T-helper 17 cell (primary cell): Measurements from ENCODE around the gene DONSON. TPM values are rescaled to one million over a fixed set of nuclear protein-coding genes. Genes with fewer than 3 reads are reported as not detected.

Experiments
- ATAC-seq: fragments of 150-1000 bp; cut with Tn5 transposase; 2 replicates; pipeline ENCODE4 v1.10.0; 2021; ENCODE audit warnings: mild to moderate bottlenecking, moderate library complexity
- DNase-seq, 3 donors: peaks; one replicate each; pipeline versions ENCODE4 v3.0.0 to v3.0.0-alpha.2; 2020 to 2021
- H3K9me3 ChIP-seq: one replicate; pipeline ENCODE4 v1.7.0; 2013; ENCODE audit warnings: low read length, mild to moderate bottlenecking; ENCODE audit not compliant: control insufficient read depth, poor library complexity, severe bottlenecking
- H3K27ac Mint-ChIP-seq: one replicate; pipeline ENCODE4 v1.8.0; 2022; ENCODE audit warnings: mild to moderate bottlenecking, moderate library complexity, mixed read lengths
- H3K27me3 Mint-ChIP-seq: one replicate; pipeline ENCODE4 v1.8.0; 2022; ENCODE audit warnings: mixed read lengths
- H3K36me3 Mint-ChIP-seq: one replicate; pipeline ENCODE4 v1.8.0; 2022; ENCODE audit warnings: low read depth, mixed read lengths
- H3K4me1 Mint-ChIP-seq: one replicate; pipeline ENCODE4 v1.8.0; 2022; ENCODE audit warnings: mild to moderate bottlenecking, mixed read lengths
- H3K4me3 Mint-ChIP-seq: one replicate; pipeline ENCODE4 v1.8.0; 2022; ENCODE audit warnings: mild to moderate bottlenecking, moderate library complexity, mixed read lengths
- total RNA-seq, 4 donors: library from RNA in 2 of 4; stranded (reverse) in 2 of 4; gene quantifications; one replicate each; pipeline ENCODE4 v1.2.3 and lab custom pipeline; 2022 to 2026

DONSON gene
- total RNA-seq, 2 donors from 2014 or later = 8.9 to 10.0 TPM

DNA sequence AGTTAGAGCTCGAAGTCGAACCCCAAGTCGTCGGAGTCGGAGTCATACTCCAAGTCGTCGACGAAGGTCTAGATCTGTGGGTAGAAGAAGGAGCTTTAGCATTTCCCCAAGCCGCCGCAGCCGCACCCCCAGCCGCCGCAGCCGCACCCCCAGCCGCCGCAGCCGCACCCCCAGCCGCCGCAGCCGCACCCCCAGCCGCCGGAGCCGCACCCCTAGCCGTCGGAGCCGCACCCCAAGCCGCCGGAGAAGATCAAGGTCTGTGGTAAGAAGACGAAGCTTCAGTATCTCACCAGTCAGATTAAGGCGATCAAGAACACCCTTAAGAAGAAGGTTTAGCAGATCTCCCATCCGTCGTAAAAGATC lies 33.5 kb downstream of the DONSON start:
- H3K4me3 Mint-ChIP-seq = no peak overlapping the region
- no peaks in the 10 kb centered on the region for H3K9me3 ChIP-seq
- H3K36me3 Mint-ChIP-seq = peaks cover 11% of the 10 kb centered on the region
- H3K27me3 Mint-ChIP-seq = no peaks in the 10 kb centered on the region
- peak overlapping the region; percentile 83 for H3K27ac Mint-ChIP-seq
- no peak for ATAC-seq
- peaks cover 25% of the 10 kb centered on the region for H3K4me1 Mint-ChIP-seq
- no peak for DNase-seq

DNA sequence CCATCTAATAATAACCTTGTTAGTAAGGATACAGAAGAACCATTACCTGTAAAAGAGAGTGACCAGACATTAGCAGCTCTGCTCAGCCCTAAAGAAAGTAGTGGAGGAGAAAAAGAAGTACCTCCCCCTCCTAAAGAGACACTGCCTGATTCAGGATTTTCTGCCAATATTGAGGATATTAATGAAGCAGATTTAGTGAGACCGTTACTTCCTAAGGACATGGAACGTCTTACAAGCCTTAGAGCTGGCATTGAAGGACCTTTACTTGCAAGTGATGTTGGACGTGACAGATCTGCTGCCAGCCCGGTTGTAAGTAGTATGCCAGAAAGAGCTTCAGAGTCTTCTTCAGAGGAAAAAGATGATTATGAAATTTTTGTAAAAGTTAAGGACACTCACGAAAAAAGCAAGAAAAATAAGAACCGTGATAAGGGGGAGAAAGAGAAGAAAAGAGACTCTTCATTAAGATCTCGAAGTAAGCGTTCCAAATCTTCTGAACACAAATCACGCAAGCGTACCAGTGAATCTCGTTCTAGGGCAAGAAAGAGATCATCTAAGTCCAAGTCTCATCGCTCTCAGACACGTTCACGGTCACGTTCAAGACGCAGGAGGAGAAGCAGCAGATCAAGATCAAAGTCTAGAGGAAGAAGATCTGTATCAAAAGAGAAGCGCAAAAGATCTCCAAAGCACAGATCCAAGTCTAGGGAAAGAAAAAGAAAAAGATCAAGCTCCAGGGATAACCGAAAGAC lies 34.1 kb downstream of the DONSON start:
- peaks cover 30% of the 10 kb centered on the region for H3K4me1 Mint-ChIP-seq
- DNase-seq (no peak), ATAC-seq (no peak)
- H3K36me3 Mint-ChIP-seq = peaks cover 11% of the 10 kb centered on the region
- H3K27ac Mint-ChIP-seq = peak overlapping the region; percentile 83
- no peaks in the 10 kb centered on the region for H3K9me3 ChIP-seq
- H3K4me3 Mint-ChIP-seq = peak overlapping the region; percentile 55
- no peaks in the 10 kb centered on the region for H3K27me3 Mint-ChIP-seq

GRCh38 chr21:33552999-33553598 lies 35.4 kb downstream of the DONSON start:
- Mint-ChIP-seq H3K36me3 (peaks cover 10% of the 10 kb centered on the region), H3K27ac (peak overlapping the region; percentile 64), H3K4me1 (peaks cover 30% of the 10 kb centered on the region), H3K27me3 (no peaks in the 10 kb centered on the region), H3K4me3 (peak overlapping the region; percentile 41)
- no peak for DNase-seq
- peak; percentile 13 for ATAC-seq
- no peaks in the 10 kb centered on the region for H3K9me3 ChIP-seq

DNA sequence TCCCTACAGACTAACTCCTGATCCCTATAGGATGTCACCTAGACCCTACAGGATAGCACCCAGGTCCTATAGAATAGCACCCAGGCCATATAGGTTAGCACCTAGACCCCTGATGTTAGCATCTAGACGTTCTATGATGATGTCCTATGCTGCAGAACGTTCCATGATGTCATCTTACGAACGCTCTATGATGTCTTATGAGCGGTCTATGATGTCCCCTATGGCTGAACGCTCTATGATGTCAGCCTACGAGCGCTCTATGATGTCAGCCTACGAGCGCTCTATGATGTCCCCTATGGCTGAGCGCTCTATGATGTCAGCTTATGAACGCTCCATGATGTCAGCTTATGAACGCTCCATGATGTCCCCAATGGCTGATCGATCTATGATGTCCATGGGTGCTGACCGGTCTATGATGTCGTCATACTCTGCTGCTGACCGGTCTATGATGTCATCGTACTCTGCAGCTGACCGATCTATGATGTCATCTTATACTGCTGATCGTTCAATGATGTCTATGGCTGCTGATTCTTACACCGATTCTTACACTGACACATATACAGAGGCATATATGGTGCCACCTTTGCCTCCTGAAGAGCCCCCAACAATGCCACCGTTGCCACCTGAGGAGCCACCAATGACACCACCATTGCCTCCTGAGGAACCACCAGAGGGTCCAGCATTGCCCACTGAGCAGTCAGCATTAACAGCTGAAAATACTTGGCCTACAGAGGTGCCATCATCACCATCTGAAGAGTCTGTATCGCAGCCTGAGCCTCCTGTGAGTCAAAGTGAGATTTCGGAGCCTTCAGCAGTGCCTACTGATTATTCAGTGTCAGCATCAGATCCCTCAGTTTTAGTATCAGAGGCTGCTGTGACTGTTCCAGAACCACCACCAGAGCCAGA lies 36.1 kb downstream of the DONSON start:
- Mint-ChIP-seq H3K36me3 (peaks cover 10% of the 10 kb centered on the region), H3K4me1 (peaks cover 30% of the 10 kb centered on the region), H3K27me3 (no peaks in the 10 kb centered on the region), H3K4me3 (peak overlapping the region; percentile 31), H3K27ac (peak overlapping the region; percentile 64)
- DNase-seq = no peak
- no peaks in the 10 kb centered on the region for H3K9me3 ChIP-seq
- ATAC-seq = peak; percentile 15

- DNase-seq (no peak), ATAC-seq (no peak)
- no peak overlapping the region for H3K4me3 Mint-ChIP-seq
- peaks cover 29% of the 10 kb centered on the region for H3K4me1 Mint-ChIP-seq
- H3K36me3 Mint-ChIP-seq = peaks cover 10% of the 10 kb centered on the region
- H3K27ac Mint-ChIP-seq = no peak overlapping the region
- no peaks in the 10 kb centered on the region for H3K9me3 ChIP-seq
- no peaks in the 10 kb centered on the region for H3K27me3 Mint-ChIP-seq
Observed at GRCh38 chr21:33551664-33552063, 36.8 kb downstream of the DONSON start.

DNA sequence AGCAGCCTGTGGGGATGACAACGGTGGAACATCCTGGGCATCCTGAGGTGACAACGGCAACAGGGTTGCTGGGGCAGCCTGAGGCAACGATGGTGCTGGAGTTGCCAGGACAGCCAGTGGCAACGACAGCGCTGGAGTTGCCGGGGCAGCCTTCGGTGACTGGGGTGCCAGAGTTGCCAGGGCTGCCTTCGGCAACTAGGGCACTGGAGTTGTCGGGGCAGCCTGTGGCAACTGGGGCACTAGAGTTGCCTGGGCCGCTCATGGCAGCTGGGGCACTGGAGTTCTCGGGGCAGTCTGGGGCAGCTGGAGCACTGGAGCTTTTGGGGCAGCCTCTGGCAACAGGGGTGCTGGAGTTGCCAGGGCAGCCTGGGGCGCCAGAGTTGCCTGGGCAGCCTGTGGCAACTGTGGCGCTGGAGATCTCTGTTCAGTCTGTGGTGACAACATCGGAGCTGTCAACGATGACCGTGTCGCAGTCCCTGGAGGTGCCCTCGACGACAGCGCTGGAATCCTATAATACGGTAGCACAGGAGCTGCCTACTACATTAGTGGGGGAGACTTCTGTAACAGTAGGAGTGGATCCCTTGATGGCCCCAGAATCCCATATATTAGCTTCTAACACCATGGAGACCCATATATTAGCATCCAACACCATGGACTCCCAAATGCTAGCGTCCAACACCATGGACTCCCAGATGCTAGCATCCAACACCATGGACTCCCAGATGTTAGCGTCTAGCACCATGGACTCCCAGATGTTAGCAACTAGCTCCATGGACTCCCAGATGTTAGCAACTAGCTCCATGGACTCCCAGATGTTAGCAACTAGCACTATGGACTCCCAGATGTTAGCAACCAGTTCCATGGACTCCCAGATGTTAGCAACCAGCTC lies 37.5 kb downstream of the DONSON start:
- Mint-ChIP-seq H3K27ac (no peak overlapping the region), H3K4me3 (no peak overlapping the region), H3K27me3 (no peaks in the 10 kb centered on the region), H3K4me1 (peaks cover 24% of the 10 kb centered on the region), H3K36me3 (peaks cover 7% of the 10 kb centered on the region)
- DNase-seq (no peak), ATAC-seq (no peak)
- no peaks in the 10 kb centered on the region for H3K9me3 ChIP-seq

DNA sequence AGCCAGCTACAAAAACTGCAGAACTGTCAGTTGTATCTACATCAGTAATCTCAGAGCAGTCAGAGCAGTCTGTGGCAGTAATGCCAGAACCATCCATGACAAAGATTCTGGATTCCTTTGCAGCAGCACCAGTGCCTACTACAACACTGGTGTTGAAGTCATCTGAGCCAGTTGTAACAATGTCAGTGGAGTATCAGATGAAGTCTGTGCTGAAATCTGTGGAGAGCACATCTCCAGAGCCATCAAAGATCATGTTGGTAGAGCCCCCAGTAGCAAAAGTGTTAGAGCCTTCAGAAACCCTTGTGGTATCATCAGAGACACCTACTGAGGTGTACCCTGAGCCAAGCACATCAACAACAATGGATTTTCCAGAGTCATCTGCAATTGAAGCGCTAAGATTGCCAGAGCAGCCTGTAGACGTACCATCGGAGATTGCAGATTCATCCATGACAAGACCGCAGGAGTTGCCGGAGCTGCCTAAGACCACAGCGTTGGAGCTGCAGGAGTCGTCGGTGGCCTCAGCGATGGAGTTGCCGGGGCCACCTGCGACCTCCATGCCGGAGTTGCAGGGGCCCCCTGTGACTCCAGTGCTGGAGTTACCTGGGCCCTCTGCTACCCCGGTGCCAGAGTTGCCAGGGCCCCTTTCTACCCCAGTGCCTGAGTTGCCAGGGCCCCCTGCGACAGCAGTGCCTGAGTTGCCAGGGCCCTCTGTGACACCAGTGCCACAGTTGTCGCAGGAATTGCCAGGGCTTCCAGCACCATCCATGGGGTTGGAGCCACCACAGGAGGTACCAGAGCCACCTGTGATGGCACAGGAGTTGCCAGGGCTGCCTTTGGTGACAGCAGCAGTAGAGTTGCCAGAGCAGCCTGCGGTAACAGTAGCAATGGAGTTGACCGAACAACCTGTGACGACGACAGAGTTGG lies 38.4 kb downstream of the DONSON start:
- no peak for ATAC-seq
- peaks cover 21% of the 10 kb centered on the region for H3K4me1 Mint-ChIP-seq

GRCh38 chr21:33546086-33546485 lies 42.4 kb downstream of the DONSON start:
- Mint-ChIP-seq H3K27me3 (no peaks in the 10 kb centered on the region), H3K4me3 (no peak overlapping the region), H3K4me1 (peaks cover 34% of the 10 kb centered on the region), H3K27ac (no peak overlapping the region), H3K36me3 (peaks cover 8% of the 10 kb centered on the region)
- H3K9me3 ChIP-seq = no peaks in the 10 kb centered on the region
- DNase-seq (no peak), ATAC-seq (no peak)

More for the DNA sequence above, 38.4 kb downstream of the DONSON start:
- Mint-ChIP-seq H3K27ac (peak overlapping the region; percentile 19), H3K36me3 (peaks cover 7% of the 10 kb centered on the region), H3K27me3 (no peaks in the 10 kb centered on the region), H3K4me3 (no peak overlapping the region)
- no peak for DNase-seq
- H3K9me3 ChIP-seq = no peaks in the 10 kb centered on the region

DNA sequence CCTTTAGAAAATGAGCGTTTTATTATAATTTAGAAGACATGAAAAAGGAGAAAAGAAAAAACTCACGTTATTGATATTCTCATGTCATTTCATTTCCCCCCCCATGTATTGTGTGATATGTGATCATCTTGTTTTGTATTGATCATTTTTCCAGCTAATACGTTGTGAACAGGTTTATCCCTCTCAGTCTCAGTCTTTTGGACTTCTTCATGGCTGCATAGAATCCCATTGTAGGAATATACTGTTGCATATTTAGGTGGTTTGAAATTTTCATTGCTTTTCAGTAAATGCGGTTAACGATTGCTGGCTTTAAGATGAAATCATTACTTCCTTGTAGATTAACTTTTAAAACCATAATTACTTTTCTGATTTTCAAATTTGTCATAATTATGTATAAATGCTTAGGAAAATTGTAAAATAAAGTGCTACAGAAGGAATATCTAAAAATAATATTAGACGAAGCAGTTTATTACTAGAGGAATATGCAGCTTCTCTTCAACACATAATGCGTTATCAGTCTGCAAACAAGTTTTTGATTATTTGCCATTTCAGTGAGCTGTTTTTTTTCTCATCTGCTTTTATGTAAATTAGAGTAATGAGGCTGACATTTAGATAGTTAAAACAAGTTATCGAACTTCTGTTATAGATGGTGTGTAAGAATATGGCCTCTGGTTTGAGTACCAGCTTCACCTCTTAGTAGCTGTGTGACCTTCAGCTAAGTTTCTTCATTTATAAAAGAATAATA lies 43.9 kb downstream of the DONSON start:
- Mint-ChIP-seq H3K4me1 (peaks cover 37% of the 10 kb centered on the region), H3K27me3 (no peaks in the 10 kb centered on the region), H3K36me3 (peaks cover 8% of the 10 kb centered on the region), H3K27ac (peak overlapping the region; percentile 100), H3K4me3 (peak overlapping the region; percentile 100)
- ATAC-seq (no peak), DNase-seq (no peak)
- H3K9me3 ChIP-seq = no peaks in the 10 kb centered on the region

DNA sequence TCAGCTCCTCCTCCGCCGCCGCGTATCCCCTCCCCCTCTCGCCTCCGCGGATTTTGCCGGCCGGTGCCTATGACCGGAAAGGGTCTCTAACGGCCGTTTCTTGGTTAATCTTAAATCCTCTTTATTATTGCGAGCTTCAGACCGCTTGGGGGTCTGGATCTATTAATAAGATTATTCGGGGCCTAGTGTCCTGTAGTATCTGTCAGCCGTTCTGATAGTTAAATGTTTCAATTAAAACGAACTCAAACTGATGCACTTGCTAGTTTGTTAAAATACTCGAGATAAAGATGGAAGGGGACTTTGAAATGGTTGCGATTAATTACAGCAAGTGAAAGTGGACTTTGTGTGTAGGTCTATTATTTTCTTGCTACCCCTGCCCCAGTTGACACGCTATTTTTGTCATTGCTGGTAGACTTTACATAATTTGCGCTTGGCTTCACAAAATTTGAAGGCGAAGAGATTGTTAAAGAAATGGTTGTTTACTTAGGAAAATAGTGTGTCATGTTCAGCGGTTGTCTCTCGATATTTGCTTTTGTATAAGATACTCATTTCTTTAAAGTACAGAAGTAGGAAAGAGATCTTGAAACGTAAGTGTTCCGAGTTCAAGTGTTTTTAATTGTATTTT lies 44.9 kb downstream of the DONSON start:
- H3K27me3 Mint-ChIP-seq = no peaks in the 10 kb centered on the region
- DNase-seq (peak in 1 of 3 donors; percentile 41), ATAC-seq (no peak)
- H3K4me3 Mint-ChIP-seq = peak overlapping the region; percentile 100
- peak overlapping the region; percentile 100 for H3K27ac Mint-ChIP-seq
- no peaks in the 10 kb centered on the region for H3K9me3 ChIP-seq
- peaks cover 33% of the 10 kb centered on the region for H3K4me1 Mint-ChIP-seq
- H3K36me3 Mint-ChIP-seq = peaks cover 5% of the 10 kb centered on the region
